Uterus (tissue), 4 donors: ENCODE results near the gene MARCHF9. TPM values are rescaled to one million over a fixed set of nuclear protein-coding genes. Genes with fewer than 3 reads are reported as not detected.
A peak's percentile ranks its signal among the peaks of the same experiment; 100 is the strongest.

Experiments
- DNase-seq, 2 donors: peaks; one replicate each; pipeline ENCODE4 v3.0.0-alpha.2; 2019 to 2020
- H3K27ac ChIP-seq, 2 donors: fragments of 200-600 bp; sonication (generic); 1 replicate in 1 of 2; 2 replicates in 1 of 2; pipeline ENCODE4 v1.5.1; 2016 to 2018
- H3K27me3 ChIP-seq, 2 donors: fragments of 200-600 bp; sonication (generic); one replicate each; pipeline ENCODE4 v1.5.1; 2018 to 2019; ENCODE audit warnings: control low read depth in 1 of 2
- H3K36me3 ChIP-seq, 2 donors: fragments of 200-600 bp; sonication (generic); one replicate each; pipeline ENCODE4 v1.5.1; 2019; ENCODE audit warnings: control low read depth in 1 of 2
- H3K4me1 ChIP-seq, 2 donors: fragments of 200-600 bp; sonication (generic); one replicate each; pipeline ENCODE4 v1.5.1; 2018 to 2019; ENCODE audit warnings: control low read depth in 1 of 2
- H3K4me3 ChIP-seq, 2 donors: fragments of 200-600 bp; sonication (generic); 1 replicate in 1 of 2; 2 replicates in 1 of 2; pipeline ENCODE4 v1.5.1; 2018 to 2019; ENCODE audit warnings: mild to moderate bottlenecking in 1 of 2
- H3K9me3 ChIP-seq, 2 donors: fragments of 200-600 bp; sonication (generic); one replicate each; pipeline ENCODE4 v1.5.1; 2019; ENCODE audit warnings: control low read depth in 1 of 2
- POLR2A ChIP-seq, 2 donors: fragments of 450-650 bp; IDR thresholded peaks; one replicate each; pipeline ENCODE4 v1.6.1; 2016; ENCODE audit warnings: antibody characterized with exemption in 2 of 2, mild to moderate bottlenecking in 1 of 2, moderate library complexity in 1 of 2
- intact Hi-C: fragments of 100-400 bp; cut with DNase I; formaldehyde crosslinking; loops from one replicate; pipeline ENCODE4 v1.15.1; 2023; ENCODE audit warnings: low total_unique reads
- total RNA-seq, 4 donors: library from RNA; depleted of rRNA in 3 of 4; stranded (reverse); fragments of >200 nt in 3 of 4; gene quantifications; one replicate each; pipeline versions ENCODE4 v1.1.0 to v1.2.4, GENCODE V29; 2014 to 2023
- TF ChIP-seq, protein P1 (sequence below), 4 experiments: fragments of 200-600 bp in 2 of 4; fragments of 450-650 bp in 2 of 4; sonication (generic) in 2 of 4; IDR thresholded peaks; one replicate each; pipeline ENCODE4 v1.5.1; 2016 to 2019; ENCODE audit warnings: antibody characterized with exemption in 4 of 4, mild to moderate bottlenecking in 2 of 4, moderate library complexity in 1 of 4
- donor health status: DM: yes; HTN: yes; CAD: no.

The MARCHF9 gene
- total RNA-seq, 4 donors from 2014 or later = 5.1 to 7.6 (median 6.8) TPM; not detected in 1

GRCh38 chr12:57726884-57727757, 27.8 kb upstream of the MARCHF9 start:
- H3K27me3 ChIP-seq = no peaks in the 10 kb centered on the region
- DNase-seq = peak in 1 of 2 donors; percentile 52
- H3K9me3 ChIP-seq = no peaks in the 10 kb centered on the region
- H3K27ac ChIP-seq = peak overlapping the region in 1 of 2 donors; percentile 39
- TF ChIP-seq, protein P1, sequence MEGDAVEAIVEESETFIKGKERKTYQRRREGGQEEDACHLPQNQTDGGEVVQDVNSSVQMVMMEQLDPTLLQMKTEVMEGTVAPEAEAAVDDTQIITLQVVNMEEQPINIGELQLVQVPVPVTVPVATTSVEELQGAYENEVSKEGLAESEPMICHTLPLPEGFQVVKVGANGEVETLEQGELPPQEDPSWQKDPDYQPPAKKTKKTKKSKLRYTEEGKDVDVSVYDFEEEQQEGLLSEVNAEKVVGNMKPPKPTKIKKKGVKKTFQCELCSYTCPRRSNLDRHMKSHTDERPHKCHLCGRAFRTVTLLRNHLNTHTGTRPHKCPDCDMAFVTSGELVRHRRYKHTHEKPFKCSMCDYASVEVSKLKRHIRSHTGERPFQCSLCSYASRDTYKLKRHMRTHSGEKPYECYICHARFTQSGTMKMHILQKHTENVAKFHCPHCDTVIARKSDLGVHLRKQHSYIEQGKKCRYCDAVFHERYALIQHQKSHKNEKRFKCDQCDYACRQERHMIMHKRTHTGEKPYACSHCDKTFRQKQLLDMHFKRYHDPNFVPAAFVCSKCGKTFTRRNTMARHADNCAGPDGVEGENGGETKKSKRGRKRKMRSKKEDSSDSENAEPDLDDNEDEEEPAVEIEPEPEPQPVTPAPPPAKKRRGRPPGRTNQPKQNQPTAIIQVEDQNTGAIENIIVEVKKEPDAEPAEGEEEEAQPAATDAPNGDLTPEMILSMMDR (IDR thresholded peaks at IDR 0.05) = peak in 3 of 4 experiments; percentile 37 to 56 (median 48)
- TF ChIP-seq POLR2A (IDR thresholded peaks at IDR 0.05) = no peak
- no peaks in the 10 kb centered on the region for H3K4me1 ChIP-seq
- no peaks in the 10 kb centered on the region for H3K36me3 ChIP-seq
- intact Hi-C loops = no loop called here
- H3K4me3 ChIP-seq = peak overlapping the region; percentile 53 to 59

DNA sequence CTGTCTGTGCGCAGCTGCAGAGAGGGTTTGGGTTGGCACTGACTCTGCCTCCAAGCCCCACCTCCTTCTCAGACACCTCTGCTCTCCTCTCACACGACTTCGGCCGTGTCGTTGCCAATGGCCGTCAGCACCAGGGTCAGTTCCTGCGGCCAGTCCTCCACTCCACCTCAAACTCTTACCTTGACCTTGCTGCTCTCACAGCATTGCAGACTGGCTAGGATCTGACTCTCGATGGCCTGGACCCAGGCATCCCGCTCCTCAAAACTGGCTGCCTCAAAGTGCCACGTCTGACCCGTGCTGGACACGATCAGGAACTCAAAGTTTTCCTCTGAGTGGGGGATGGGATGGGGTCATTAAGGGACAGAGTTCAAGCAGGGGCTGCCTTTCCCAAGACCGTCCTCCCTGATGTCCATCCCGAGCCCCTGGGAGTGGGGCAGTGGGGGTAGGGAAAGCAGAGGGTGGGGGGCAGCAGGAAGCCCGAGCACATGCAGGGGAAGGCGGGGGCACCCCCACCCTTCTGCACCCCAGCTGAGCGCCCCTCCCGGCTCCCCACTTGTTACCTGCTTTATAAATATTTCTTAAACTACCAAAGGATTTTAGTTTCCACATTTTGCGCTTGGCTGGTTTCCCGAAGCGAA, 27.0 kb upstream of the MARCHF9 start:
- no peak overlapping the region for H3K27ac ChIP-seq
- no peaks in the 10 kb centered on the region for H3K9me3 ChIP-seq
- H3K27me3 ChIP-seq = no peaks in the 10 kb centered on the region
- intact Hi-C loops = no loop called here
- no peak overlapping the region for H3K4me3 ChIP-seq
- H3K4me1 ChIP-seq = no peaks in the 10 kb centered on the region
- no peak for DNase-seq
- no peaks in the 10 kb centered on the region for H3K36me3 ChIP-seq
- TF ChIP-seq, protein P1 (IDR thresholded peaks at IDR 0.05) = no peak
- no peak for TF ChIP-seq POLR2A (IDR thresholded peaks at IDR 0.05)

DNA sequence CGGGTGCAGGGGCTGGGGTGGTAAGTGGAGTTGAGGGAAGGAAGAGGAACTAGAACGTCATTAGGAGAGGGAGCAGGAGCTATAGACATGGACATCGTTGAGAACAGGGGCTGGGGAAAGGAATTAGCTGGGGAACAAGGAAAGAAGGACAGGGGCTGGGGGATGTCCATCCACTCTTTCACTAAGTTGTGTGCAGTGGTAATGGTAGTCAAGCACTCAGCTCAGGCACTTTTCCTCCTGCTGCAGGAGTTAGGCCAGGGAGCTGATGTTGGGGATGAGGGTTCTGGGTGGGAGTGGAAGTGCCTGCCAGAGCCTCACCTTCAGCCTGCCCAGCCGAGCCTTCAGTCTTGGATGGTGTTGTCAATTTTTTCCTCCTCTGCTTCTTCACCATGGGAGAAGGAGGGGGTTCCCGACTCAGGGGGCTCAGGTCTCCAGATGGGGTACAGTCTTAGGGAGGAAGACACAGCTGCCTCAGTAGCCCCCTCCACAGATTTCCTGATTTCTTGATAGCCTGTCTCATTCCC, 25.5 kb upstream of the MARCHF9 start:
- Histone ChIP-seq H3K4me1 (no peaks in the 10 kb centered on the region), H3K27me3 (no peaks in the 10 kb centered on the region), H3K27ac (no peak overlapping the region), H3K36me3 (no peaks in the 10 kb centered on the region), H3K9me3 (no peaks in the 10 kb centered on the region), H3K4me3 (no peak overlapping the region)
- intact Hi-C loops = no loop called here
- peak in 1 of 2 donors; percentile 6 for DNase-seq
- TF ChIP-seq, protein P1 (IDR thresholded peaks at IDR 0.05) = no peak
- TF ChIP-seq POLR2A (IDR thresholded peaks at IDR 0.05) = no peak

- DNase-seq = no peak
These were observed 24.4 kb upstream of the MARCHF9 start for GRCh38 chr12:57730336-57731067.

More at GRCh38 chr12:57730336-57731067, 24.4 kb upstream of the MARCHF9 start:
- peaks cover 0 to under 1% of the 10 kb centered on the region in 2 donors for H3K4me1 ChIP-seq
- H3K9me3 ChIP-seq = no peaks in the 10 kb centered on the region
- no peak overlapping the region for H3K4me3 ChIP-seq
- peaks cover 0 to 3% of the 10 kb centered on the region in 2 donors for H3K27me3 ChIP-seq
- H3K27ac ChIP-seq = no peak overlapping the region
- H3K36me3 ChIP-seq = no peaks in the 10 kb centered on the region
- TF ChIP-seq, protein P1 (IDR thresholded peaks at IDR 0.05) = no peak
- no peak for TF ChIP-seq POLR2A (IDR thresholded peaks at IDR 0.05)
- intact Hi-C loops = no loop called here
